Measurements from ENCODE around the gene JAKMIP3. TPM values are rescaled to one million over a fixed set of nuclear protein-coding genes. Genes with fewer than 3 reads are reported as not detected.
A peak's percentile ranks its signal among the peaks of the same experiment; 100 is the strongest.

JAKMIP3 gene
- total RNA-seq, 1 donor = 0.36 TPM

DNA sequence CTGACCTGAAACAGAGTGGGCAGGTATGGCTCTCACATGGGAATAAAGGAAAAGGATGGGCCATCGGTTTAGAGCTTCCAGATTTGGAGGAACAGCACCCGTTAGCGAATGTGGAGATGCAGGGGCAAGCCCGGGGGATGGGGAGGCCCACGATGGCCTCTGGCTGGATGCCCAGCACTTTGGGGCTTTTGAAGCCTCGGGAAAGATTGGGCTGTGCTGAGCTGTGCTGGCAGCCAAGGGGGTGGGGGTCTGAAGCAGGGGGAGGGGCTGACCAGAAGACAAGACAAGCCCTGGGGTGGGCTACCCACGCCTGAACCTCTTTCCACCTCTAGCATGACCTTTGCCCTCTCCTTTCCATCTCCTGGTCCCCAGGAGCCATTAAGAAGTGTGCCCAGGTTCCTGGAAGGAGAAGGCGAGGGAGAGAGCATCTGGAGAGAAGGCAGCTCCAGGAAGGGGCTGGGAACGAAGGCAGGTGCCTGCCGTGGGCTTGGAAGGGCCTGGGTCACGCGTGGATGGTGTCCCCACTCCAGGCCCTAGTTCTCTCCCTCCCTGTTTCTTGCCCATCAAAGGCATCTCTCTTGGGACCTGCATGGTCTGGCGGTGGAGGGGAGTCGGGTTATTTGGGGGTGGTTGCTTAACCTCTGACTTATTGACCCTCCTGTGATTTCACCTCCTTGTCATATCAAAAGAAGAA is 39.7 kb downstream of the JAKMIP3 start:
- TF ChIP-seq, protein P1, sequence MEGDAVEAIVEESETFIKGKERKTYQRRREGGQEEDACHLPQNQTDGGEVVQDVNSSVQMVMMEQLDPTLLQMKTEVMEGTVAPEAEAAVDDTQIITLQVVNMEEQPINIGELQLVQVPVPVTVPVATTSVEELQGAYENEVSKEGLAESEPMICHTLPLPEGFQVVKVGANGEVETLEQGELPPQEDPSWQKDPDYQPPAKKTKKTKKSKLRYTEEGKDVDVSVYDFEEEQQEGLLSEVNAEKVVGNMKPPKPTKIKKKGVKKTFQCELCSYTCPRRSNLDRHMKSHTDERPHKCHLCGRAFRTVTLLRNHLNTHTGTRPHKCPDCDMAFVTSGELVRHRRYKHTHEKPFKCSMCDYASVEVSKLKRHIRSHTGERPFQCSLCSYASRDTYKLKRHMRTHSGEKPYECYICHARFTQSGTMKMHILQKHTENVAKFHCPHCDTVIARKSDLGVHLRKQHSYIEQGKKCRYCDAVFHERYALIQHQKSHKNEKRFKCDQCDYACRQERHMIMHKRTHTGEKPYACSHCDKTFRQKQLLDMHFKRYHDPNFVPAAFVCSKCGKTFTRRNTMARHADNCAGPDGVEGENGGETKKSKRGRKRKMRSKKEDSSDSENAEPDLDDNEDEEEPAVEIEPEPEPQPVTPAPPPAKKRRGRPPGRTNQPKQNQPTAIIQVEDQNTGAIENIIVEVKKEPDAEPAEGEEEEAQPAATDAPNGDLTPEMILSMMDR (IDR thresholded peaks at IDR 0.05; ENCODE audit: extremely low read depth, low read depth, low read length) = no peak
- Histone ChIP-seq H3K4me1 (ENCODE audit: insufficient read depth, low read length) (no peaks in the 10 kb centered on the region), H3K4me2 (ENCODE audit: insufficient read depth, low read length) (no peak overlapping the region), H4K20me1 (ENCODE audit: insufficient read depth, low read length) (no peaks in the 10 kb centered on the region), H3K79me2 (ENCODE audit: insufficient read depth, low read length) (no peaks in the 10 kb centered on the region), H2AFZ (ENCODE audit: low read length) (no peak overlapping the region), H3K9me3 (ENCODE audit: low read depth, low read length) (no peaks in the 10 kb centered on the region), H3K27me3 (ENCODE audit: insufficient read depth, low read length) (no peaks in the 10 kb centered on the region), H3K36me3 (ENCODE audit: insufficient read depth, low read length) (no peaks in the 10 kb centered on the region), H3K4me3 (ENCODE audit: insufficient read depth, low read length) (no peak overlapping the region), H3K27ac (ENCODE audit: low read depth, low read length) (no peak overlapping the region)
- DNase-seq (ENCODE audit: insufficient read length, low spot score, missing footprints) = peak; percentile 56

DNA sequence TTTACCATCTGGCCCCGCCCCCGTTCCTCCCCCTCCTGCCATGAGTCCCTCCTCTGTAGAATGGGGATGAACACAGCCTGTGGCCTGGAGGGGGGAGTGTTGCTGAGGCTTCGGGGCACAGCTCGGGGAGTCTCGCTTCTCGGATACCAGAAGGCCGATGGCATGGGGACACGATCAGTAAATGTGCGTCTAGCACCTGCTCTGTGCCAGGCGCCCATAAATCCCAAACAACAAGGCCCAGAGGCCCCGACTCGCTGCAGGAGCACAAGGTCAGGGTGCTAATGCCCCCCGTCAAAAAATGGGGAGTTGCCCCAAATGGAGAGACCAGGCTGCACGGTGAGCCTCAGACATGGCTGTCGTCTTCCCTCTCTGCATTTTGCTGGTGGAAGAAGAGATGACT is 40.7 kb downstream of the JAKMIP3 start:
- Histone ChIP-seq H3K27me3 (ENCODE audit: insufficient read depth, low read length) (no peaks in the 10 kb centered on the region), H3K27ac (ENCODE audit: low read depth, low read length) (no peak overlapping the region), H3K4me3 (ENCODE audit: insufficient read depth, low read length) (no peak overlapping the region), H3K79me2 (ENCODE audit: insufficient read depth, low read length) (no peaks in the 10 kb centered on the region), H3K4me2 (ENCODE audit: insufficient read depth, low read length) (no peak overlapping the region), H2AFZ (ENCODE audit: low read length) (no peak overlapping the region), H3K36me3 (ENCODE audit: insufficient read depth, low read length) (no peaks in the 10 kb centered on the region), H4K20me1 (ENCODE audit: insufficient read depth, low read length) (no peaks in the 10 kb centered on the region), H3K4me1 (ENCODE audit: insufficient read depth, low read length) (no peaks in the 10 kb centered on the region), H3K9me3 (ENCODE audit: low read depth, low read length) (no peaks in the 10 kb centered on the region)
- DNase-seq (ENCODE audit: insufficient read length, low spot score, missing footprints) = peak; percentile 15
- TF ChIP-seq, protein P1 (IDR thresholded peaks at IDR 0.05; ENCODE audit: extremely low read depth, low read depth, low read length) = no peak

DNA sequence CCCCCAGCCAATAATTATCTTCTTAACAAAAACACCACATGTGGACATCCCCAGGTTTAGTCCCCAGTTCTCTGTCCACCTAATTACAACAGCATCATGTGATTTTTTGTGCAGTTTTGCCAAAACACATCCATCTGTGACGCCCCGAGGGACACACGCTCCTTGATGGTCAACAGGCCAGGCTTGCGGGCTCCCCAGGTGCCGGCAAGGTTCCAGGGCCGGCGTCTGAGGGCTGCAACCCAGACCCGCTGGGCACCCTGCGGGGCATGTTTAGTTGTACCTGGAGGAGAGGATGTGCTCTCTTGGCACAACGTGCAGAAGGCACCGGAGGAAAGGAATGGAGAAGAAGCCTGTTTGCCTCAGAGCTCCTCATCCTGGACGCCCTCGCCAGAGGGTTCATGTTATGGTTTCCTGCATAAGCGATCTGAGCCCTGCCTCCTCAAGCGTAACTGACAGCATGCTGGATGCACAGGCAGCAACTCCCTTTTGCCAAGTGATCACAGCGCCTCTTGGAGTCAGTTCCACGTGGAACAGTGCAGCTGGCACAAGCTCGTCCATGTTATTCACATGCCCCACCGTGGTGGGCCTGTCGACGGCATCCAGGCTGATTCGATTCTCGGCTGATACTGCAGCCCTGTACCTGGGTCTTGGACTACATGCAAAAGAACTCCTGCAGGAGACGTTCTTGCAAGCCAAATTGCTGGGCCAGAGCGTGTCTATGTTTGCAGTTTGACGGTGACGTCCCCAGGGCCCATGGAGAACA is 41.6 kb downstream of the JAKMIP3 start:
- Histone ChIP-seq H3K4me3 (ENCODE audit: insufficient read depth, low read length) (no peak overlapping the region), H3K36me3 (ENCODE audit: insufficient read depth, low read length) (no peaks in the 10 kb centered on the region), H2AFZ (ENCODE audit: low read length) (no peak overlapping the region), H3K27ac (ENCODE audit: low read depth, low read length) (no peak overlapping the region), H3K4me1 (ENCODE audit: insufficient read depth, low read length) (no peaks in the 10 kb centered on the region), H3K9me3 (ENCODE audit: low read depth, low read length) (no peaks in the 10 kb centered on the region), H3K27me3 (ENCODE audit: insufficient read depth, low read length) (no peaks in the 10 kb centered on the region), H3K79me2 (ENCODE audit: insufficient read depth, low read length) (no peaks in the 10 kb centered on the region), H3K4me2 (ENCODE audit: insufficient read depth, low read length) (no peak overlapping the region), H4K20me1 (ENCODE audit: insufficient read depth, low read length) (no peaks in the 10 kb centered on the region)
- DNase-seq (ENCODE audit: insufficient read length, low spot score, missing footprints) = peak; percentile 58
- TF ChIP-seq, protein P1 (IDR thresholded peaks at IDR 0.05; ENCODE audit: extremely low read depth, low read depth, low read length) = no peak

Measured in osteoblast (primary cell).